WTC11 (cell line): ENCODE data around the gene BRSK1.

Source experiments
- TCF7 ChIP-seq: sonication (generic); formaldehyde crosslinking; IDR thresholded peaks from 2 replicates; pipeline ENCODE4 v1.8.0; 2022; ENCODE audit warnings: mild to moderate bottlenecking, low read depth, missing genetic modification reagents, moderate library complexity
- ZNF671 ChIP-seq: fragments of 250-450 bp; sonication (Bioruptor Pico); IDR thresholded peaks from 2 replicates; pipeline ENCODE4 v1.8.0; 2021; ENCODE audit warnings: mild to moderate bottlenecking
- TF ChIP-seq, protein P1 (sequence below): sonication (generic); formaldehyde crosslinking; IDR thresholded peaks from 2 replicates; pipeline ENCODE4 v1.8.1; 2023; ENCODE audit warnings: mild to moderate bottlenecking, moderate library complexity, missing genetic modification reagents
- TF ChIP-seq, protein P2 (sequence below): sonication (generic); formaldehyde crosslinking; IDR thresholded peaks from 2 replicates; pipeline ENCODE4 v1.8.1; 2023; ENCODE audit warnings: mild to moderate bottlenecking, missing genetic modification reagents, moderate library complexity
- TF ChIP-seq, protein P3 (sequence below): fragments of 200-600 bp; IDR thresholded peaks from 2 replicates; pipeline ENCODE4 v1.8.0; 2022; ENCODE audit warnings: antibody characterized with exemption
- TF ChIP-seq, protein P4 (sequence below): sonication (generic); formaldehyde crosslinking; IDR thresholded peaks from 2 replicates; pipeline ENCODE4 v1.8.1; 2023; ENCODE audit warnings: mild to moderate bottlenecking, missing genetic modification reagents

DNA sequence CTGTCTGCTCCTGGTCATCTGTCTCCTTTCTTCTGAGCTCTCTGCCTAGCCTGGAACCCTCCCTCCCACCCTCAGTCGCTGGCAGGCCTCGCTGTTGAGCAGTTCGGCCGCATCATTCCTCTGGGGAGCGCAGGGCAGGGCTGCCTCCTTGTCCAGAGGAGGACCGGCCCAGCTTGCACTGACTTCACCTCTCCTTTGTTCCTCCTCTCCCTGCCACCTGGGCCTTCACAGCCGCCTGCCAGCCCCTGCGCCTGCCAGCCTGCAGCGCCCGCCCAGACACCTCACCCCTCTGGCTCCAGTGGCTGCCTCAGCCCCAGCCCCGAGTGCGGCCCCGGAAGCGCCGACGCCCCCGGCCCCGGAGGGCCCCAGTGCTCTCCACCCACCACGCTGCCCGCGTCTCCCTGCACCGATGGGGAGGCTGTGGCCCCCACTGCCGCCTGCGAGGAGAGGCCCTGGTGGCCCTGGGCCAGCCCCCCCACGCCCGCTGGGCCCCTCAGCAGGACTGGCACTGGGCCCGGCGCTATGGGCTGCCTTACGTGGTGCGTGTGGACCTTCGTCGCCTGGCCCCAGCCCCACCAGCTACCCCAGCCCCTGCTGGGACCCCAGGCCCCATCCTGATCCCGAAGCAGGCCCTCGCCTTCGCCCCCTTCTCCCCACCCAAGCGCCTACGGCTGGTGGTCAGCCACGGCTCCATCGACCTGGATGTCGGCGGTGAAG lies 63.1 kb downstream of the BRSK1 start:
- TF ChIP-seq ZNF671 (CRISPR knock-in tag), result no peak
- TF ChIP-seq, protein P1, sequence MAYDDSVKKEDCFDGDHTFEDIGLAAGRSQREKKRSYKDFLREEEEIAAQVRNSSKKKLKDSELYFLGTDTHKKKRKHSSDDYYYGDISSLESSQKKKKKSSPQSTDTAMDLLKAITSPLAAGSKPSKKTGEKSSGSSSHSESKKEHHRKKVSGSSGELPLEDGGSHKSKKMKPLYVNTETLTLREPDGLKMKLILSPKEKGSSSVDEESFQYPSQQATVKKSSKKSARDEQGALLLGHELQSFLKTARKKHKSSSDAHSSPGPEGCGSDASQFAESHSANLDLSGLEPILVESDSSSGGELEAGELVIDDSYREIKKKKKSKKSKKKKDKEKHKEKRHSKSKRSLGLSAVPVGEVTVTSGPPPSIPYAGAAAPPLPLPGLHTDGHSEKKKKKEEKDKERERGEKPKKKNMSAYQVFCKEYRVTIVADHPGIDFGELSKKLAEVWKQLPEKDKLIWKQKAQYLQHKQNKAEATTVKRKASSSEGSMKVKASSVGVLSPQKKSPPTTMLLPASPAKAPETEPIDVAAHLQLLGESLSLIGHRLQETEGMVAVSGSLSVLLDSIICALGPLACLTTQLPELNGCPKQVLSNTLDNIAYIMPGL (CRISPR knock-in tag), result no peak
- no peak for TF ChIP-seq TCF7 (CRISPR knock-in tag)
- TF ChIP-seq, protein P2, sequence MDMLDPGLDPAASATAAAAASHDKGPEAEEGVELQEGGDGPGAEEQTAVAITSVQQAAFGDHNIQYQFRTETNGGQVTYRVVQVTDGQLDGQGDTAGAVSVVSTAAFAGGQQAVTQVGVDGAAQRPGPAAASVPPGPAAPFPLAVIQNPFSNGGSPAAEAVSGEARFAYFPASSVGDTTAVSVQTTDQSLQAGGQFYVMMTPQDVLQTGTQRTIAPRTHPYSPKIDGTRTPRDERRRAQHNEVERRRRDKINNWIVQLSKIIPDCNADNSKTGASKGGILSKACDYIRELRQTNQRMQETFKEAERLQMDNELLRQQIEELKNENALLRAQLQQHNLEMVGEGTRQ, result no peak
- TF ChIP-seq, protein P3, sequence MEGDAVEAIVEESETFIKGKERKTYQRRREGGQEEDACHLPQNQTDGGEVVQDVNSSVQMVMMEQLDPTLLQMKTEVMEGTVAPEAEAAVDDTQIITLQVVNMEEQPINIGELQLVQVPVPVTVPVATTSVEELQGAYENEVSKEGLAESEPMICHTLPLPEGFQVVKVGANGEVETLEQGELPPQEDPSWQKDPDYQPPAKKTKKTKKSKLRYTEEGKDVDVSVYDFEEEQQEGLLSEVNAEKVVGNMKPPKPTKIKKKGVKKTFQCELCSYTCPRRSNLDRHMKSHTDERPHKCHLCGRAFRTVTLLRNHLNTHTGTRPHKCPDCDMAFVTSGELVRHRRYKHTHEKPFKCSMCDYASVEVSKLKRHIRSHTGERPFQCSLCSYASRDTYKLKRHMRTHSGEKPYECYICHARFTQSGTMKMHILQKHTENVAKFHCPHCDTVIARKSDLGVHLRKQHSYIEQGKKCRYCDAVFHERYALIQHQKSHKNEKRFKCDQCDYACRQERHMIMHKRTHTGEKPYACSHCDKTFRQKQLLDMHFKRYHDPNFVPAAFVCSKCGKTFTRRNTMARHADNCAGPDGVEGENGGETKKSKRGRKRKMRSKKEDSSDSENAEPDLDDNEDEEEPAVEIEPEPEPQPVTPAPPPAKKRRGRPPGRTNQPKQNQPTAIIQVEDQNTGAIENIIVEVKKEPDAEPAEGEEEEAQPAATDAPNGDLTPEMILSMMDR, result no peak
- TF ChIP-seq, protein P4, sequence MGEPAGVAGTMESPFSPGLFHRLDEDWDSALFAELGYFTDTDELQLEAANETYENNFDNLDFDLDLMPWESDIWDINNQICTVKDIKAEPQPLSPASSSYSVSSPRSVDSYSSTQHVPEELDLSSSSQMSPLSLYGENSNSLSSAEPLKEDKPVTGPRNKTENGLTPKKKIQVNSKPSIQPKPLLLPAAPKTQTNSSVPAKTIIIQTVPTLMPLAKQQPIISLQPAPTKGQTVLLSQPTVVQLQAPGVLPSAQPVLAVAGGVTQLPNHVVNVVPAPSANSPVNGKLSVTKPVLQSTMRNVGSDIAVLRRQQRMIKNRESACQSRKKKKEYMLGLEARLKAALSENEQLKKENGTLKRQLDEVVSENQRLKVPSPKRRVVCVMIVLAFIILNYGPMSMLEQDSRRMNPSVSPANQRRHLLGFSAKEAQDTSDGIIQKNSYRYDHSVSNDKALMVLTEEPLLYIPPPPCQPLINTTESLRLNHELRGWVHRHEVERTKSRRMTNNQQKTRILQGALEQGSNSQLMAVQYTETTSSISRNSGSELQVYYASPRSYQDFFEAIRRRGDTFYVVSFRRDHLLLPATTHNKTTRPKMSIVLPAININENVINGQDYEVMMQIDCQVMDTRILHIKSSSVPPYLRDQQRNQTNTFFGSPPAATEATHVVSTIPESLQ (CRISPR knock-in tag), result no peak
